GM12891 (cell line): ENCODE results near the gene KLF1.

ENCODE experiments used
- POLR2A ChIP-seq: IDR thresholded peaks from 2 replicates; pipeline ENCODE4 v1.6.1; 2011; ENCODE audit warnings: low read depth, low read length, control low read depth
- POLR2AphosphoS5 ChIP-seq: IDR thresholded peaks from 2 replicates; pipeline ENCODE4 v1.6.1; 2011; ENCODE audit warnings: low read depth, low read length, control low read depth
- POU2F2 ChIP-seq: IDR thresholded peaks from 2 replicates; pipeline ENCODE4 v1.6.1; 2011; ENCODE audit warnings: low read depth, mild to moderate bottlenecking, control low read depth, low read length, moderate library complexity
- TAF1 ChIP-seq: IDR thresholded peaks from 2 replicates; pipeline ENCODE4 v1.6.1; 2011; ENCODE audit warnings: low read depth, low read length, control low read depth

DNA sequence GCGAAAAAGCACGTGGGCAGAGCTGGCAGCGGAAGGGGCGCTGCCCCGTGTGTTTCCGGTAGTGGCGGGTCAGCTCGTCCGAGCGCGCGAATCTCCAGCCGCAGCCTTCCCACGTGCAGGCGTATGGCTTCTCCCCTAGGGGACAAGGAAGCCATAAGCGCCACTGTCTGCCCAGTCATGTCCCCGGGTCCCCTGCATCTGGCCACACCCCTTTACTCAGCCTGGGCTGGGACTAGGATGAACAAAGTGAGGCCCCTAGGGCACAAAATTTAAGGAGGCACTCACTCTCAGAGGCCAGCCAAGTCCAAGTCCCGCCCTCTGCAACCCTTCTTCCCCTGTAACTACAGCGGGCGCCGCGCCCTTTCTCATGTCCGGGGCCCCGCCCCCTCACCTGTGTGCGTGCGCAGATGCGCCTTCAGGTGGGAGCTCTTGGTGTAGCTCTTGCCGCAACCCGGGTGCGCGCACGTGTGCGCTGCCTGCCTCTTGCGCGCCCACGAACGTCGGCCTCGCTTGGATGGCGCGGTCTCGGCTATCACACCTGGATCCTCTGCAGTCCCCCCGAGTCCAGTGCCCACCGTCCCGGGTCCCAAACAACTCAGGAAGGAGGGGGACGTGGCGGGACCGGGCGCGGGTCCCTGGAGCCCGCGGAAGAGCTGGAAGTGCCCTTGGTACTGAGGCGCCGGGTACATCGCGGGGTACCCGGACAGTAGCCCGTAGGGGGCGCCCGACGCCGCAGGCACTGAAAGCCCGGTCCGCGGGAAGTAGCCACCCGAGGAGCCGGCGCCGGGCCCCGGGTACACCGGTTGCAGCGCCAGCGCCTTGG, 1.9 kb downstream of the KLF1 start:
- TF ChIP-seq TAF1 (no peak), POLR2AphosphoS5 (no peak), POLR2A (no peak), POU2F2 (no peak)
